K562 (cell line): ENCODE results near the gene SCYL2. TPM values are rescaled to one million over a fixed set of nuclear protein-coding genes. Genes with fewer than 3 reads are reported as not detected.

Source experiments
- ATAC-seq: fragments of 200-7000 bp; cut with Tn5 transposase; 3 replicates; pipeline ENCODE4 v1.9.1; 2020; ENCODE audit warnings: moderate library complexity
- BruUV-seq: library from RNA; stranded (reverse); fragments of 400-500 nt; replicated peaks from 2 replicates; lab custom pipeline; 2021; lab: Mats Ljungman, UMichigan
- CTCF ChIA-PET: fragments of 300-600 bp; formaldehyde crosslinking; extraction: SDS; loops from one replicate; lab custom pipeline; 2021; ENCODE audit warnings: low intra/inter-chr PET ratio; lab: Yijun Ruan, JAX
- POLR2A ChIA-PET: fragments of 300-600, 350-650 bp; sonication (Branson Sonifier 250); formaldehyde crosslinking; extraction: SDS; loops from one replicate; lab custom pipeline; 2021; ENCODE audit warnings: antibody characterized with exemption, inconsistent platforms; lab: Yijun Ruan, JAX
- DNase-seq, 4 experiments: peaks; one replicate each; pipeline versions ENCODE4 v3.0.0 to v3.0.0-alpha.2; 2011 to 2018; ENCODE audit warnings: low spot score in 3 of 4, mixed read lengths in 3 of 4; ENCODE audit errors: extremely low read depth in 1 of 4
- FAIRE-seq: peaks from 2 replicates; lab custom pipeline; 2011; peaks lifted over from hg19 to GRCh38; lab: Jason Lieb, UNC
- H2AFZ ChIP-seq: 2 replicates; pipeline ENCODE4 v1.6.0; 2011; ENCODE audit warnings: low read depth, low read length, control low read depth, inconsistent platforms
- H3K27ac ChIP-seq: fragments of 200-600 bp; 3 replicates; pipeline ENCODE4 v1.8.0; 2011; ENCODE audit warnings: low read depth, mild to moderate bottlenecking, control low read depth, inconsistent platforms, low read length, moderate library complexity, mixed read lengths; ENCODE audit errors: extremely low read depth
- H3K27me3 ChIP-seq, 2 experiments: fragments of 300-600 bp in 1 of 2; 2 replicates in 1 of 2; 3 replicates in 1 of 2; pipeline versions ENCODE4 v1.6.0 to v1.8.0; 2011; ENCODE audit warnings: inconsistent platforms in 2 of 2, low read length in 2 of 2, mild to moderate bottlenecking in 1 of 2, mixed read lengths in 1 of 2, moderate library complexity in 1 of 2; ENCODE audit not compliant: control insufficient read depth in 2 of 2, insufficient read depth in 2 of 2
- H3K36me3 ChIP-seq: fragments of 300-600 bp; 3 replicates; pipeline ENCODE4 v1.8.0; 2011; ENCODE audit warnings: mild to moderate bottlenecking, low read length, inconsistent platforms; ENCODE audit not compliant: control insufficient read depth, insufficient read depth
- H3K4me1 ChIP-seq, 2 experiments: fragments of 200-600 bp in 1 of 2; replicated peaks in 1 of 2; 2 replicates in 1 of 2; 3 replicates in 1 of 2; pipeline versions ENCODE4 v1.5.1 to v1.8.0; 2011; ENCODE audit warnings: inconsistent platforms in 2 of 2, low read length in 2 of 2, mild to moderate bottlenecking in 1 of 2, mixed read lengths in 1 of 2, moderate library complexity in 1 of 2; ENCODE audit not compliant: control insufficient read depth in 2 of 2, insufficient read depth in 2 of 2
- H3K4me2 ChIP-seq: 2 replicates; pipeline ENCODE4 v1.6.1; 2011; ENCODE audit warnings: low read length, control low read depth, inconsistent platforms, mixed read lengths; ENCODE audit not compliant: insufficient read depth
- H3K4me3 ChIP-seq: fragments of 200-600 bp; sonication (generic), shearing (Covaris generic); 2 replicates; pipeline ENCODE4 v1.5.1; 2016; ENCODE audit warnings: control low read depth, inconsistent platforms
- H3K79me2 ChIP-seq: fragments of 200-600 bp; 3 replicates; pipeline ENCODE4 v1.8.0; 2011; ENCODE audit warnings: low read length, inconsistent platforms; ENCODE audit not compliant: control insufficient read depth, insufficient read depth
- H3K9ac ChIP-seq, 2 experiments: 2 replicates each; pipeline versions ENCODE4 v1.6.0 to v1.6.1; 2011; ENCODE audit warnings: low read depth in 2 of 2, low read length in 2 of 2, control low read depth in 1 of 2, inconsistent platforms in 1 of 2, mild to moderate bottlenecking in 1 of 2, mixed read lengths in 1 of 2; ENCODE audit not compliant: insufficient read depth in 1 of 2
- H3K9me1 ChIP-seq: one replicate; pipeline ENCODE4 v1.6.0; 2011; ENCODE audit warnings: inconsistent platforms, mild to moderate bottlenecking, low read length, moderate library complexity; ENCODE audit not compliant: control insufficient read depth, insufficient read depth
- H3K9me3 ChIP-seq: replicated peaks from 2 replicates; pipeline ENCODE4 v1.5.1; 2011; ENCODE audit warnings: low read depth, low read length, inconsistent platforms; ENCODE audit not compliant: control insufficient read depth, insufficient read depth
- H4K20me1 ChIP-seq: replicated peaks from 2 replicates; pipeline ENCODE4 v1.6.1; 2011; ENCODE audit warnings: low read length, inconsistent platforms, mixed read lengths; ENCODE audit not compliant: control insufficient read depth, insufficient read depth
- ASH1L ChIP-seq: fragments of 450-650 bp; IDR thresholded peaks from 2 replicates; pipeline ENCODE4 v1.6.1; 2018; ENCODE audit warnings: borderline replicate concordance, mild to moderate bottlenecking, low read depth; ENCODE audit not compliant: partially characterized antibody
- CLOCK ChIP-seq: fragments of 250-450 bp; sonication (Bioruptor Pico); IDR thresholded peaks from 2 replicates; pipeline ENCODE4 v1.4.0; 2020; ENCODE audit warnings: mild to moderate bottlenecking, moderate library complexity, borderline replicate concordance
- ELF4 ChIP-seq: fragments of 450-650 bp; formaldehyde crosslinking; IDR thresholded peaks from 2 replicates; pipeline ENCODE4 v1.4.0; 2022; ENCODE audit warnings: missing genetic modification characterization
- ESRRA ChIP-seq: fragments of 450-650 bp; IDR thresholded peaks from 2 replicates; pipeline ENCODE4 v1.6.1; 2014; ENCODE audit warnings: low read depth, mild to moderate bottlenecking, moderate library complexity, borderline replicate concordance
- HNRNPLL ChIP-seq: fragments of 200-400 bp; formaldehyde crosslinking; IDR thresholded peaks from 2 replicates; pipeline ENCODE4 v1.6.1; 2017; ENCODE audit warnings: low read length, low read depth, mild to moderate bottlenecking; ENCODE audit not compliant: poor library complexity, severe bottlenecking
- PHB ChIP-seq: fragments of 250-450 bp; sonication (Bioruptor Pico); IDR thresholded peaks from 2 replicates; pipeline ENCODE4 v1.5.0; 2021
- PPARD ChIP-seq: fragments of 250-450 bp; sonication (Bioruptor Pico); IDR thresholded peaks from 2 replicates; pipeline ENCODE4 v1.8.0; 2022; ENCODE audit warnings: inconsistent platforms, mild to moderate bottlenecking, moderate library complexity
- RBM22 ChIP-seq: fragments of 200-400 bp; formaldehyde crosslinking; IDR thresholded peaks from 2 replicates; pipeline ENCODE4 v1.6.1; 2018; ENCODE audit warnings: low read length, low read depth; ENCODE audit not compliant: poor library complexity, severe bottlenecking
- RBM34 ChIP-seq: fragments of 200-400 bp; formaldehyde crosslinking; IDR thresholded peaks from 2 replicates; pipeline ENCODE4 v1.6.1; 2018; ENCODE audit warnings: low read length, borderline replicate concordance; ENCODE audit not compliant: insufficient read depth
- SAP30 ChIP-seq: fragments of 200-600 bp; sonication (generic); IDR thresholded peaks from 2 replicates; pipeline ENCODE4 v1.6.1; 2012; ENCODE audit warnings: borderline replicate concordance, low read depth, mild to moderate bottlenecking, moderate library complexity, low read length, control low read depth, inconsistent platforms; ENCODE audit not compliant: insufficient read depth, poor library complexity, severe bottlenecking
- ZNF184 ChIP-seq: sonication (generic); formaldehyde crosslinking; IDR thresholded peaks from 2 replicates; pipeline ENCODE4 v1.5.0; 2020; ENCODE audit warnings: missing genetic modification reagents
- ZNF830 ChIP-seq: fragments of 250-450 bp; sonication (Bioruptor Pico); IDR thresholded peaks from 2 replicates; pipeline ENCODE4 v1.5.0; 2021; ENCODE audit warnings: mild to moderate bottlenecking
- WGBS: fragments of 100-300 bp; shearing (Covaris generic); methylation state at CpG from one replicate; pipeline ENCODE4 v1.1.6; 2016; ENCODE audit warnings: low coverage, mixed read lengths; ENCODE audit not compliant: insufficient coverage; ENCODE audit errors: missing lambda C conversion rate; 5-methylcytosine and 5-hydroxymethylcytosine counted together
- in situ Hi-C: fragments of 300-500 bp; cut with MboI; formaldehyde crosslinking; loops from 4 replicates; pipeline ENCODE4 v1.15.0; 2018; ENCODE audit warnings: inconsistent platforms, mixed read lengths
- intact Hi-C: fragments of 100-400 bp; cut with micrococcal nuclease; formaldehyde crosslinking; loops from 2 replicates; pipeline ENCODE4 v1.14.2; 2022
- polyA plus RNA-seq, 8 experiments: library from polyadenylated mRNA; depleted of rRNA in 4 of 8; stranded (reverse) in 5 of 8; unstranded in 3 of 8; fragments of >200 nt; fragmentation: Nextera tagmentation in 2 of 8; fragmentation: Illumina TruSeq in 1 of 8; extraction: Ambion mirVana in 2 of 8; extraction: Trizol in 1 of 8; gene quantifications; 2 replicates each; pipeline versions ENCODE4 v1.2.1 to v1.2.3, GENCODE V29; 2011 to 2014; ENCODE audit warnings: inconsistent platforms in 1 of 8, missing spikeins in 1 of 8
- total RNA-seq, 7 experiments: library from RNA; depleted of rRNA in 6 of 7; stranded (reverse); fragments of >200 nt in 6 of 7; fragmentation: Illumina TruSeq in 2 of 7; extraction: Trizol in 2 of 7; gene quantifications; 2 replicates each; pipeline versions ENCODE4 v1.2.1 to v1.2.3, GENCODE V29; 2011 to 2021; ENCODE audit warnings: low replicate concordance in 1 of 7
- TF ChIP-seq, protein P1 (sequence below): IDR thresholded peaks from 3 replicates; pipeline ENCODE4 v1.6.1; 2011; ENCODE audit warnings: borderline replicate concordance, mild to moderate bottlenecking; ENCODE audit not compliant: insufficient read length, insufficient read depth
- TF ChIP-seq, protein P2 (sequence below): sonication (generic); formaldehyde crosslinking; IDR thresholded peaks from 2 replicates; pipeline ENCODE4 v1.8.0; 2022; ENCODE audit warnings: mild to moderate bottlenecking, missing genetic modification reagents
- TF ChIP-seq, protein P3 (sequence below): sonication (generic); formaldehyde crosslinking; IDR thresholded peaks from 2 replicates; pipeline ENCODE4 v1.8.0; 2023; ENCODE audit warnings: mild to moderate bottlenecking, missing genetic modification reagents

SCYL2 gene
- total and polyA plus RNA-seq, 9 of the 15 experiments (the other 6 are each of a cell fraction or from before 2014, with no cell fraction given) = 9.9 to 49.0 (median 32.9) TPM

GRCh38 chr12:100376161-100376560, 109.2 kb downstream of the SCYL2 start (continued):
- TF ChIP-seq ELF4 = no peak
- no peak for TF ChIP-seq ZNF184 (CRISPR knock-in tag)
- no peak for TF ChIP-seq PHB (CRISPR knock-in tag)
- TF ChIP-seq HNRNPLL = no peak
- TF ChIP-seq, protein P1, sequence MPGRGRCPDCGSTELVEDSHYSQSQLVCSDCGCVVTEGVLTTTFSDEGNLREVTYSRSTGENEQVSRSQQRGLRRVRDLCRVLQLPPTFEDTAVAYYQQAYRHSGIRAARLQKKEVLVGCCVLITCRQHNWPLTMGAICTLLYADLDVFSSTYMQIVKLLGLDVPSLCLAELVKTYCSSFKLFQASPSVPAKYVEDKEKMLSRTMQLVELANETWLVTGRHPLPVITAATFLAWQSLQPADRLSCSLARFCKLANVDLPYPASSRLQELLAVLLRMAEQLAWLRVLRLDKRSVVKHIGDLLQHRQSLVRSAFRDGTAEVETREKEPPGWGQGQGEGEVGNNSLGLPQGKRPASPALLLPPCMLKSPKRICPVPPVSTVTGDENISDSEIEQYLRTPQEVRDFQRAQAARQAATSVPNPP = no peak
- TF ChIP-seq CLOCK (CRISPR knock-in tag) = no peak
- no peak for TF ChIP-seq PPARD (CRISPR knock-in tag)

GRCh38 chr12:100381379-100381778, 114.4 kb downstream of the SCYL2 start:
- H2AFZ ChIP-seq = no peak overlapping the region
- no peak for ATAC-seq
- 0% methylated on average over 2 of the region's 2 CpGs for WGBS
- H3K36me3 ChIP-seq = no peaks in the 10 kb centered on the region
- no peaks in the 10 kb centered on the region for H3K79me2 ChIP-seq
- intact Hi-C loops (no loop called here), in situ Hi-C loops (no loop called here)
- CTCF ChIA-PET = no interaction called here
- H4K20me1 ChIP-seq = no peaks in the 10 kb centered on the region
- H3K4me1 ChIP-seq = no peaks in the 10 kb centered on the region
- no peaks in the 10 kb centered on the region for H3K9me1 ChIP-seq
- H3K9ac ChIP-seq = no peak overlapping the region
- BruUV-seq = no TSS peak
- H3K27me3 ChIP-seq = peaks cover 0 to 11% of the 10 kb centered on the region in 2 experiments; a peak in 3 of 5 replicates
- H3K4me2 ChIP-seq = no peak overlapping the region
- POLR2A ChIA-PET = no interaction called here
- H3K4me3 ChIP-seq = no peak overlapping the region
- DNase-seq = no peak
- no peaks in the 10 kb centered on the region for H3K9me3 ChIP-seq
- no peak for FAIRE-seq
- H3K27ac ChIP-seq = no peak overlapping the region
- TF ChIP-seq ZNF830 (CRISPR knock-in tag) = no peak
- TF ChIP-seq SAP30 = no peak
- no peak for TF ChIP-seq RBM22
- TF ChIP-seq RBM34 = no peak
- TF ChIP-seq, protein P2, sequence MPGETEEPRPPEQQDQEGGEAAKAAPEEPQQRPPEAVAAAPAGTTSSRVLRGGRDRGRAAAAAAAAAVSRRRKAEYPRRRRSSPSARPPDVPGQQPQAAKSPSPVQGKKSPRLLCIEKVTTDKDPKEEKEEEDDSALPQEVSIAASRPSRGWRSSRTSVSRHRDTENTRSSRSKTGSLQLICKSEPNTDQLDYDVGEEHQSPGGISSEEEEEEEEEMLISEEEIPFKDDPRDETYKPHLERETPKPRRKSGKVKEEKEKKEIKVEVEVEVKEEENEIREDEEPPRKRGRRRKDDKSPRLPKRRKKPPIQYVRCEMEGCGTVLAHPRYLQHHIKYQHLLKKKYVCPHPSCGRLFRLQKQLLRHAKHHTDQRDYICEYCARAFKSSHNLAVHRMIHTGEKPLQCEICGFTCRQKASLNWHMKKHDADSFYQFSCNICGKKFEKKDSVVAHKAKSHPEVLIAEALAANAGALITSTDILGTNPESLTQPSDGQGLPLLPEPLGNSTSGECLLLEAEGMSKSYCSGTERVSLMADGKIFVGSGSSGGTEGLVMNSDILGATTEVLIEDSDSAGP (CRISPR knock-in tag) = no peak
- TF ChIP-seq ESRRA = no peak
- TF ChIP-seq, protein P3, sequence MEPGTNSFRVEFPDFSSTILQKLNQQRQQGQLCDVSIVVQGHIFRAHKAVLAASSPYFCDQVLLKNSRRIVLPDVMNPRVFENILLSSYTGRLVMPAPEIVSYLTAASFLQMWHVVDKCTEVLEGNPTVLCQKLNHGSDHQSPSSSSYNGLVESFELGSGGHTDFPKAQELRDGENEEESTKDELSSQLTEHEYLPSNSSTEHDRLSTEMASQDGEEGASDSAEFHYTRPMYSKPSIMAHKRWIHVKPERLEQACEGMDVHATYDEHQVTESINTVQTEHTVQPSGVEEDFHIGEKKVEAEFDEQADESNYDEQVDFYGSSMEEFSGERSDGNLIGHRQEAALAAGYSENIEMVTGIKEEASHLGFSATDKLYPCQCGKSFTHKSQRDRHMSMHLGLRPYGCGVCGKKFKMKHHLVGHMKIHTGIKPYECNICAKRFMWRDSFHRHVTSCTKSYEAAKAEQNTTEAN = no peak
- no peak for TF ChIP-seq ASH1L
